Fibroblast of pulmonary artery (primary cell): ENCODE results near the gene GALNT2.

Source experiments
- DNase-seq: peaks from one replicate; pipeline ENCODE4 v3.0.0-alpha.2; 2010; ENCODE audit warnings: low read depth
- H3K4me3 ChIP-seq: replicated peaks from 2 replicates; pipeline ENCODE4 v1.5.1; 2011; ENCODE audit warnings: low read depth, mild to moderate bottlenecking, control low read depth, low read length, moderate library complexity
- TF ChIP-seq, protein P1 (sequence below): IDR thresholded peaks from 2 replicates; pipeline ENCODE4 v1.5.1; 2011; ENCODE audit warnings: mild to moderate bottlenecking, control low read depth, low read length, inconsistent platforms; ENCODE audit errors: missing control alignments

The GALNT2 gene

DNA sequence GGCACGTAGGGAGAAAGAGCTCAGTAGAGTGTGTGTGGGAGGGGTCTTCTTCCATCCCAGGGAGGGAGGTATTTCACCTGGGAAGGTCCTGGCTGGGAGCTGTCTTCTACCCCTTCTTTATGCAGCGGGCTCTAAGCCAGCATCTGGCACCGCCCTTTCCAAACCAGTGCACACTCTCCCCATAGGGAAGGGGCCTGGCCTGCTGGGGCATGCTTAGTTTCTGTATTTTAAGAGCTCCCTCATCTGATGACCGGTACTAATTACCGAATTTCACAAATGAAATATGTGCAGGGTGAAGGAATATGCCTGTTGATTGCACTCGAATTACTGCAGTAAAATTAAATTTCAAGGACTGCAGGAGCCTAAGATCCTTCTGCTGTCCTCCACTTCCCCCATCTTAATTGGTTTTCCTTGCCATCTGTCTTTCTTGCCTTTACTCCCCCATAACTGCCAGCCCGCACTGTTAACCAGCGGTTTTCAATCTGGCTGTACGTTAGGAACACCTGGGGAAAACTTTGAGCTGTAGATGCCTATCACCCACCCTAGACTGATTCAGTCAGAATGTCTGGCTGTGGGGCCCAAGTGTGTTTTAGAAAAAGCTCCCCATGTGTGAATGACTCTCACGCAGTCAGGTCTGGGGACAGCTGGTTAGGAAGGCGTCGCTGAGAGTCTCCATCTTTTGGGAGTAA is 20.1 kb downstream of the GALNT2 start:
- DNase-seq = no peak
- H3K4me3 ChIP-seq = no peak overlapping the region
- TF ChIP-seq, protein P1, sequence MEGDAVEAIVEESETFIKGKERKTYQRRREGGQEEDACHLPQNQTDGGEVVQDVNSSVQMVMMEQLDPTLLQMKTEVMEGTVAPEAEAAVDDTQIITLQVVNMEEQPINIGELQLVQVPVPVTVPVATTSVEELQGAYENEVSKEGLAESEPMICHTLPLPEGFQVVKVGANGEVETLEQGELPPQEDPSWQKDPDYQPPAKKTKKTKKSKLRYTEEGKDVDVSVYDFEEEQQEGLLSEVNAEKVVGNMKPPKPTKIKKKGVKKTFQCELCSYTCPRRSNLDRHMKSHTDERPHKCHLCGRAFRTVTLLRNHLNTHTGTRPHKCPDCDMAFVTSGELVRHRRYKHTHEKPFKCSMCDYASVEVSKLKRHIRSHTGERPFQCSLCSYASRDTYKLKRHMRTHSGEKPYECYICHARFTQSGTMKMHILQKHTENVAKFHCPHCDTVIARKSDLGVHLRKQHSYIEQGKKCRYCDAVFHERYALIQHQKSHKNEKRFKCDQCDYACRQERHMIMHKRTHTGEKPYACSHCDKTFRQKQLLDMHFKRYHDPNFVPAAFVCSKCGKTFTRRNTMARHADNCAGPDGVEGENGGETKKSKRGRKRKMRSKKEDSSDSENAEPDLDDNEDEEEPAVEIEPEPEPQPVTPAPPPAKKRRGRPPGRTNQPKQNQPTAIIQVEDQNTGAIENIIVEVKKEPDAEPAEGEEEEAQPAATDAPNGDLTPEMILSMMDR = no peak

DNA sequence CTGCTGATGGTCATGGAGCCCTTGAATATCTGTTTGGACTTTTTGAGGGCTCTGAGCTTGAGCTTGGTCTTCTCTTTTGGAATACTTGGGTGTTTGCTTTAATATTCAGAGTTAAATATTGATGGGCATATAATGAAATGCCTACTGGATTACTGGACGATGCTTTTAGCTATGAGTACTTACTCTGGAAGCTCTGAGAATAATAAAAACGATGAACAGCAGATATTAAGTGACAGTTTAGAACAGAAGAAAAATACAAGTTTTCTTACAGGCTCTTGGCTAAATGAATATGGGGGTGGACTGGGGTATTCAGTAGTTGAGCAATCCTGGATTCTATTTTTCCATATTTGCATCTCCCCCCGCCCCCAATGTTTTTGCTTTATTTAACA is 20.7 kb downstream of the GALNT2 start:
- DNase-seq = no peak
- TF ChIP-seq, protein P1 = no peak
- no peak overlapping the region for H3K4me3 ChIP-seq

DNA sequence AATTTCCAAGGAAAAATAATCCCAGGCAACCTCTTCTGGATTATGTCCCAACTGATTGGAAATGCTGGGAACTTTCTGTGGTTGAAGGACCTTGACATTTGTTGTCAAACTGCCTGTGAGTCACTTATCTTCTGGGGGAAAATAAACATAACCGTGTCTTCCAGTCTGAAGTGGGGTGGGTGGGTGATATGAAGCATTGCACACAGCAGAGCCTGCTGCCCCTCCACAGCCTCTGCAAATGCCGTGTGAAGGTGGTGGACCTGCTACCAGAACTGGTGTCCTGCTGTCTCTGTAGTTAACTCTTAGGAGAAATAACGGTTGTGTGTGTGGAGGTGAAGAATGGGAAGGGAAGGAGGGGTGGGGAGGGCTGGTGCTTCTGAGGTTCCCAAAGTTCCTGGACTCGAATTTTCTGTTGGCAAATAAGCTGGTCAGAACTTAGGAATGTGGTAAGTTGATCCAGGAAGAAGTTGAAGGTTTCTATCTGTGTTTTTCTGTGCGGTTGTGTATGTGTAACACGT is 23.2 kb downstream of the GALNT2 start:
- peak; percentile 83 for DNase-seq
- H3K4me3 ChIP-seq = no peak overlapping the region
- TF ChIP-seq, protein P1 = no peak

DNA sequence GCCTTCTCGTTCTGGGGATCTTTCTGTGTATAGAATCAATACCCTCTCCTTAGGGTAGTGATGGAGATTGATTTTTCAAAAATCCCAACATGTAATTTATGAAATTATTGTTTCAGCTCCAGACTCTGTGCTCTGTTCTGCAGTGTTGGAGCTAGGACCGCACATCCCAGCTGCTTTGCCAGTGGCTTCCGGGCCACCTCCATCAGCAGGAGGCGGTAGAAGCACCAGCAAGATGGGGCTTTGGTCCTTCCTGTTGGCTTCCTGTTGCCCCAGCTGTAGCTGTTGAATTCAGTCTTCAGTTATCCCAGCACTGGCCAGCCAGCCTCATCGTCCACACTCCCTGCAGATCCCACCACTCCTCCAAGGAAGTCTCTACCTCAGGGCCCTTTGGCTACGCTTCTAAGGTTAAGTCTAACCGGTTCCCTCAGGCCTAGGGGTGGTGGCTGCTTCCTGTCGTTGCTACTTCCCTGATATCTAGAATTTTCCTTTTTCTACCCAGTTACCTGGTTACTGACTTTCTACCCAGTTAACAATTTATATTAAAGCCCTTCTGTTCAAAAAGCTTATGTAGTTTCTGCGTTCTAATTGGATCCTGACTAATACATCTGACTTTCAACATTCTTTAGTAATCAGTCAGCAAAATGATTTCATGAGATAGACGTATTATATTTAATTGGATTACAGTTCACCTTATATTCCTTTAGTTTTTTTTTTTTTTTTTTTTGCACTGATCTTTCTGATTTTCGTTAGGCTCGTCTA is 24.6 kb downstream of the GALNT2 start:
- TF ChIP-seq, protein P1 = no peak
- H3K4me3 ChIP-seq = no peak overlapping the region
- DNase-seq = no peak

DNA sequence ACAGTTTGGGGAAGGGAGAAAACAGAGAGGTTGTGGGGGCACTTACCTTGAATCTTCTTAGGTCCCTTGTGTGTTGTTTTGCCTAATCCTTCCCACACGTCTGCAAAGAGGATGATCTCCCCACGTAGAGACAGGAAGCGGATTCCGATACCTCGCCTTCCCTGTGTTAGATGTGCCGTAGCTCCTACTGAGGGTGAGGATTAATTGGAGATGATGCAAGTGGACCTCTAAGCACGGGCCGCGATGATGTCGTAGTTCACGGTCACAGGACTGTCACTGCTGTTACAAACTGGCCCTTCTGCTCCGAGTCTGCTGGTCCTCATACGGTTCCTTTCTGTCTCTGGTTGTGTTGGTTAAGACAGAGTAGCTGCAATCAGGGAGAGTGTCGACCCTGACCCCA is 27.7 kb downstream of the GALNT2 start:
- H3K4me3 ChIP-seq = no peak overlapping the region
- no peak for DNase-seq
- TF ChIP-seq, protein P1 = no peak

DNA sequence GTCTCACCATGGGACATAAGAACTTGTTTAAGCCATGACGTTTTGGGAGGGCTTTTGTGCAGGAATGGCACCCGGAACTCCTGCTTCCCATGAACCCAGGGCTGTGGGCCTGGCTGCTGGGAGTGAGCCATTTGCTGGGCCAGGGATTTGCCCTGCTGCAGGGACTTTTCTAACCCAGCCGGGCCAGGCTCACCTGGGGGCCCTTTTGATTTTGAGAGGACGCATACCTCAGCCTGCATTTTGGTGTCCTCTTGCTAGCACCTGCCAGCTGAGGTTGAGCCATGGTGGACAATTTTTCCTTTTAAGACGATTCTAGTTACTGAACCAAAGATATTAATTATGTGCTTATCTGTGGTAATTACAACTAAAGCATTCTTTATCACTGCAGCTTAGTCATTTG is 28.9 kb downstream of the GALNT2 start:
- no peak overlapping the region for H3K4me3 ChIP-seq
- DNase-seq = no peak
- TF ChIP-seq, protein P1 = no peak
